HCT116 (cell line): Measurements from ENCODE around the gene OVOL1. TPM values are rescaled to one million over a fixed set of nuclear protein-coding genes. Genes with fewer than 3 reads are reported as not detected.

Experiments used
- ATAC-seq: fragments of 200-7000 bp; cut with Tn5 transposase; 2 replicates; pipeline ENCODE4 v1.9.1; 2020; ENCODE audit warnings: mild to moderate bottlenecking, moderate library complexity
- BruUV-seq: library from RNA; stranded (reverse); fragments of 400-500 nt; replicated peaks from 2 replicates; lab custom pipeline; 2021; lab: Mats Ljungman, UMichigan
- CTCF ChIA-PET: fragments of 300-600 bp; sonication (Branson Sonifier 250); formaldehyde crosslinking; loops from one replicate; lab custom pipeline; 2021; ENCODE audit warnings: antibody characterized with exemption; lab: Charles Lee
- POLR2A ChIA-PET: fragments of 300-600, 350-600 bp; sonication (Branson Sonifier 250); formaldehyde crosslinking; loops from one replicate; lab custom pipeline; 2021; ENCODE audit warnings: antibody characterized with exemption; lab: Charles Lee
- RAD21 ChIA-PET, 2 experiments: fragments of 300-600 bp; sonication (Branson Sonifier 250); formaldehyde crosslinking; loops; one replicate each; lab custom pipeline; 2023; ENCODE audit warnings: low total read pairs in 2 of 2; ENCODE audit not compliant: uncharacterized antibody in 2 of 2, unreplicated experiment in 2 of 2, low non-redundant PET in 1 of 2; lab: Charles Lee
- DNase-seq: peaks from one replicate; pipeline ENCODE4 v3.0.0-alpha.2; 2010; ENCODE audit warnings: low read depth, low spot score
- H2AFZ ChIP-seq: fragments of 200-600 bp; shearing (Covaris generic), sonication (generic); 2 replicates; pipeline ENCODE4 v1.6.1; 2017; ENCODE audit warnings: low read depth, mixed run types, mixed read lengths, antibody characterized with exemption, low read length; ENCODE audit not compliant: poor library complexity, severe bottlenecking
- H3K27ac ChIP-seq: 2 replicates; pipeline ENCODE4 v1.5.1; 2012; ENCODE audit warnings: low read depth, low read length
- H3K27me3 ChIP-seq: fragments of 200-600 bp; sonication (generic); 2 replicates; pipeline ENCODE4 v1.6.1; 2016; ENCODE audit warnings: mixed run types, low read length, mixed read lengths; ENCODE audit not compliant: insufficient read depth
- H3K36me3 ChIP-seq, 2 experiments: fragments of 200-500 bp in 1 of 2; fragments of 200-600 bp in 1 of 2; sonication (Bioruptor generic) in 1 of 2; sonication (generic) in 1 of 2; 2 replicates each; pipeline versions ENCODE4 v1.5.1 to v1.6.1; 2014 to 2016; ENCODE audit warnings: low read length in 2 of 2, inconsistent platforms in 1 of 2, mixed read lengths in 1 of 2, mixed run types in 1 of 2; ENCODE audit not compliant: insufficient read depth in 2 of 2, control insufficient read depth in 1 of 2
- H3K4me1 ChIP-seq, 2 experiments: fragments of 200-600 bp in 1 of 2; sonication (generic) in 1 of 2; 2 replicates each; pipeline versions ENCODE4 v1.5.1 to v1.6.1; 2012 to 2017; ENCODE audit warnings: low read length in 2 of 2, inconsistent platforms in 1 of 2, mild to moderate bottlenecking in 1 of 2, mixed read lengths in 1 of 2, mixed run types in 1 of 2, moderate library complexity in 1 of 2; ENCODE audit not compliant: insufficient read depth in 2 of 2, control insufficient read depth in 1 of 2
- H3K4me2 ChIP-seq: fragments of 200-600 bp; sonication (generic); 2 replicates; pipeline ENCODE4 v1.6.1; 2017; ENCODE audit warnings: mixed run types, low read length, mixed read lengths
- H3K4me3 ChIP-seq, 2 experiments: fragments of 200-600 bp in 1 of 2; sonication (generic) in 1 of 2; replicated peaks in 1 of 2; 2 replicates each; pipeline ENCODE4 v1.5.1; 2011 to 2016; ENCODE audit warnings: low read length in 2 of 2, control low read depth in 1 of 2, low read depth in 1 of 2, mild to moderate bottlenecking in 1 of 2, mixed read lengths in 1 of 2, mixed run types in 1 of 2
- H3K79me2 ChIP-seq: fragments of 200-600 bp; sonication (generic); 2 replicates; pipeline ENCODE4 v1.6.1; 2017; ENCODE audit warnings: mild to moderate bottlenecking, mixed run types, low read length, moderate library complexity, mixed read lengths; ENCODE audit not compliant: insufficient read depth
- H3K9ac ChIP-seq: fragments of 200-600 bp; sonication (generic); 2 replicates; pipeline ENCODE4 v1.6.1; 2016; ENCODE audit warnings: low read length, mixed read lengths
- H3K9me2 ChIP-seq: fragments of 200-600 bp; sonication (generic), shearing (Covaris generic); 2 replicates; pipeline ENCODE4 v1.6.1; 2017; ENCODE audit warnings: mixed run types, mild to moderate bottlenecking, moderate library complexity; ENCODE audit not compliant: insufficient read depth
- H3K9me3 ChIP-seq, 2 experiments: fragments of 200-500 bp in 1 of 2; fragments of 200-600 bp in 1 of 2; sonication (Bioruptor generic) in 1 of 2; sonication (generic) in 1 of 2; 2 replicates each; pipeline ENCODE4 v1.6.1; 2014 to 2017; ENCODE audit warnings: low read length in 2 of 2, mixed read lengths in 2 of 2, inconsistent platforms in 1 of 2, low read depth in 1 of 2, mild to moderate bottlenecking in 1 of 2, mixed run types in 1 of 2, moderate library complexity in 1 of 2; ENCODE audit not compliant: control insufficient read depth in 1 of 2, insufficient read depth in 1 of 2
- H4K20me1 ChIP-seq: fragments of 200-600 bp; sonication (generic), shearing (Covaris generic); 2 replicates; pipeline ENCODE4 v1.6.1; 2017; ENCODE audit warnings: mixed run types, mild to moderate bottlenecking, moderate library complexity; ENCODE audit not compliant: insufficient read depth
- CEBPB ChIP-seq: IDR thresholded peaks from 2 replicates; pipeline ENCODE4 v1.6.1; 2012; ENCODE audit warnings: low read depth
- CTCF ChIP-seq, 3 experiments: fragments of 200-600 bp in 1 of 3; sonication (generic) in 1 of 3; IDR thresholded peaks in 2 of 3; conservative IDR thresholded peaks in 1 of 3; 2 replicates each; pipeline ENCODE4 v1.5.1; 2012 to 2017; ENCODE audit warnings: low read depth in 2 of 3, low read length in 2 of 3, antibody characterized with exemption in 1 of 3, borderline replicate concordance in 1 of 3, control low read depth in 1 of 3, mild to moderate bottlenecking in 1 of 3, mixed read lengths in 1 of 3, mixed run types in 1 of 3, moderate library complexity in 1 of 3; ENCODE audit not compliant: insufficient read depth in 1 of 3
- EGR1 ChIP-seq: IDR thresholded peaks from 2 replicates; pipeline ENCODE4 v1.6.1; 2012; ENCODE audit warnings: low read depth
- ELF1 ChIP-seq: IDR thresholded peaks from 2 replicates; pipeline ENCODE4 v1.6.1; 2012; ENCODE audit warnings: low read depth, borderline replicate concordance
- EZH2 ChIP-seq: fragments of 200-600 bp; sonication (generic); IDR thresholded peaks from 2 replicates; pipeline ENCODE4 v1.6.1; 2017; ENCODE audit warnings: antibody characterized with exemption, mixed run types
- EZH2phosphoT487 ChIP-seq: fragments of 200-600 bp; IDR thresholded peaks from 2 replicates; pipeline ENCODE4 v1.6.1; 2018; ENCODE audit warnings: antibody characterized with exemption, borderline replicate concordance
- MAX ChIP-seq: IDR thresholded peaks from 2 replicates; pipeline ENCODE4 v1.6.1; 2012
- POLR2A ChIP-seq: IDR thresholded peaks from 2 replicates; pipeline ENCODE4 v1.7.0; 2011; ENCODE audit warnings: borderline replicate concordance; ENCODE audit not compliant: insufficient read depth, insufficient read length; ENCODE audit errors: extremely low read depth
- RAD21 ChIP-seq: IDR thresholded peaks from 2 replicates; pipeline ENCODE4 v1.6.1; 2012; ENCODE audit warnings: low read depth, mild to moderate bottlenecking
- TCF7L2 ChIP-seq: IDR thresholded peaks from 2 replicates; pipeline ENCODE4 v1.7.0; 2011; ENCODE audit warnings: borderline replicate concordance, inconsistent platforms; ENCODE audit not compliant: insufficient read depth, insufficient read length; ENCODE audit errors: extremely low read depth
- ZBTB33 ChIP-seq: IDR thresholded peaks from 2 replicates; pipeline ENCODE4 v1.6.1; 2011; ENCODE audit warnings: mild to moderate bottlenecking, low read length, moderate library complexity; ENCODE audit not compliant: insufficient replicate concordance; ENCODE audit errors: extremely low read depth
- ZFX ChIP-seq: fragments of 450-650 bp; IDR thresholded peaks from 2 replicates; pipeline ENCODE4 v1.6.1; 2017
- ZNF274 ChIP-seq: fragments of 200-500 bp; sonication (Bioruptor generic); IDR thresholded peaks from 2 replicates; pipeline ENCODE4 v1.6.1; 2014; ENCODE audit warnings: mild to moderate bottlenecking, low read depth, low read length, inconsistent platforms
- intact Hi-C: fragments of 100-400 bp; cut with micrococcal nuclease; formaldehyde crosslinking; loops from 2 replicates; pipeline ENCODE4 v1.10.0; 2022
- total RNA-seq: library from RNA; stranded (reverse); gene quantifications from one replicate; pipeline ENCODE4 v1.2.1, GENCODE V29; 2021; ENCODE audit not compliant: unreplicated experiment
- TF ChIP-seq, protein P1 (sequence below): IDR thresholded peaks from 2 replicates; pipeline ENCODE4 v1.6.1; 2012

OVOL1 gene
- total RNA-seq, 1 experiment from 2014 or later = 14.7 TPM

- POLR2A ChIA-PET = no interaction called here
- RAD21 ChIA-PET = no interaction called here
- Histone ChIP-seq H3K4me1 (peaks cover 41 to 74% of the 10 kb centered on the region in 2 experiments), H2AFZ (no peak overlapping the region), H3K27me3 (no peaks in the 10 kb centered on the region), H3K9me3 (no peaks in the 10 kb centered on the region), H3K27ac (no peak overlapping the region), H3K79me2 (peaks cover 29% of the 10 kb centered on the region), H3K9me2 (no peaks in the 10 kb centered on the region), H3K9ac (no peak overlapping the region), H3K36me3 (no peaks in the 10 kb centered on the region), H3K4me2 (no peak overlapping the region; the same call in 1 of the 2 replicates), H3K4me3 (no peak overlapping the region), H4K20me1 (no peaks in the 10 kb centered on the region)
- ATAC-seq (no peak), DNase-seq (no peak)
- intact Hi-C loops = no loop called here
- CTCF ChIA-PET = no interaction called here
- TF ChIP-seq MAX = no peak
- TF ChIP-seq ELF1 = no peak
- TF ChIP-seq EZH2phosphoT487 = no peak
- TF ChIP-seq POLR2A = no peak
- no peak for TF ChIP-seq ZFX
- TF ChIP-seq RAD21 = no peak
- TF ChIP-seq ZNF274 = no peak
- no peak for TF ChIP-seq EGR1
- TF ChIP-seq CEBPB = no peak
- TF ChIP-seq, protein P1, sequence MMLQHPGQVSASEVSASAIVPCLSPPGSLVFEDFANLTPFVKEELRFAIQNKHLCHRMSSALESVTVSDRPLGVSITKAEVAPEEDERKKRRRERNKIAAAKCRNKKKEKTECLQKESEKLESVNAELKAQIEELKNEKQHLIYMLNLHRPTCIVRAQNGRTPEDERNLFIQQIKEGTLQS = no peak
- TF ChIP-seq CTCF (IDR thresholded peaks at IDR 0.05 in 2 of 3, conservative IDR thresholded peaks at IDR 0.05 in 1 of 3; ENCODE audit: borderline replicate concordance in 1 of 3, insufficient read depth in 1 of 3, low read depth in 2 of 3, low read length in 2 of 3) = no peak
- TF ChIP-seq TCF7L2 = no peak
- no peak for TF ChIP-seq ZBTB33
- TF ChIP-seq EZH2 = no peak
- no TSS peak for BruUV-seq
These were observed 1.4 kb upstream of the OVOL1 start for GRCh38 chr11:65785319-65786007.
